GM12878 (cell line): Measurements from ENCODE around the gene DNAJB4. TPM values are rescaled to one million over a fixed set of nuclear protein-coding genes. Genes with fewer than 3 reads are reported as not detected.

ENCODE experiments used
- ATAC-seq: fragments of 200-7000 bp; cut with Tn5 transposase; 3 replicates; pipeline ENCODE4 v1.9.1; 2020; ENCODE audit warnings: mild to moderate bottlenecking, moderate library complexity
- BruUV-seq: library from RNA; stranded (reverse); fragments of 400-500 nt; replicated peaks from 2 replicates; lab custom pipeline; 2021; lab: Mats Ljungman, UMichigan
- CTCF ChIA-PET: fragments of 300-600 bp; sonication (Branson Sonifier 250); formaldehyde crosslinking; extraction: SDS; loops from one replicate; lab custom pipeline; 2021; ENCODE audit warnings: inconsistent platforms; lab: Yijun Ruan, JAX
- POLR2A ChIA-PET: fragments of 350-600 bp; formaldehyde crosslinking; extraction: SDS; loops from one replicate; lab custom pipeline; 2021; ENCODE audit warnings: inconsistent platforms; lab: Charles Lee
- RAD21 ChIA-PET: fragments of 300-600 bp; sonication (Branson Sonifier 250); formaldehyde crosslinking; loops from one replicate; lab custom pipeline; 2023; ENCODE audit warnings: antibody characterized with exemption; ENCODE audit not compliant: unreplicated experiment; lab: Charles Lee
- SMC1A ChIA-PET: fragments of 300-600 bp; sonication (Branson Sonifier 250); formaldehyde crosslinking; loops from one replicate; lab custom pipeline; 2023; ENCODE audit not compliant: unreplicated experiment, uncharacterized antibody; lab: Charles Lee
- DNase-seq: peaks from one replicate; pipeline ENCODE4 v3.0.0-alpha.2; 2011; ENCODE audit warnings: low read depth, low spot score
- FAIRE-seq: peaks from 3 replicates; lab custom pipeline; 2011; peaks lifted over from hg19 to GRCh38; lab: Jason Lieb, UNC
- H2AFZ ChIP-seq: 2 replicates; pipeline ENCODE4 v1.6.0; 2011; ENCODE audit warnings: low read depth, low read length, control low read depth; ENCODE audit not compliant: control insufficient read depth
- H3K27ac ChIP-seq: 2 replicates; pipeline ENCODE4 v1.5.1; 2011; ENCODE audit warnings: control low read depth; ENCODE audit not compliant: control insufficient read depth, insufficient read depth
- H3K27me3 ChIP-seq, 2 experiments: replicated peaks in 1 of 2; 2 replicates each; pipeline versions ENCODE4 v1.6.0 to v1.6.1; 2011; ENCODE audit warnings: low read length in 1 of 2; ENCODE audit not compliant: control insufficient read depth in 2 of 2, insufficient read depth in 2 of 2
- H3K36me3 ChIP-seq, 2 experiments: 2 replicates each; pipeline ENCODE4 v1.5.1; 2011; ENCODE audit warnings: low read length in 1 of 2; ENCODE audit not compliant: control insufficient read depth in 2 of 2, insufficient read depth in 2 of 2
- H3K4me1 ChIP-seq: 2 replicates; pipeline ENCODE4 v1.6.1; 2011; ENCODE audit warnings: mild to moderate bottlenecking, low read length, moderate library complexity, mixed read lengths; ENCODE audit not compliant: control insufficient read depth, insufficient read depth
- H3K4me2 ChIP-seq: 2 replicates; pipeline ENCODE4 v1.6.0; 2011; ENCODE audit warnings: control low read depth; ENCODE audit not compliant: control insufficient read depth, insufficient read depth
- H3K4me3 ChIP-seq: fragments of 200-600 bp; sonication (generic); 2 replicates; pipeline ENCODE4 v1.5.1; 2016
- H3K79me2 ChIP-seq: 2 replicates; pipeline ENCODE4 v1.6.0; 2011; ENCODE audit warnings: low read length; ENCODE audit not compliant: control insufficient read depth, insufficient read depth
- H3K9ac ChIP-seq: 2 replicates; pipeline ENCODE4 v1.8.0; 2011; ENCODE audit warnings: low read length, control low read depth, mixed read lengths; ENCODE audit not compliant: control insufficient read depth, insufficient read depth
- H3K9me3 ChIP-seq: replicated peaks from 3 replicates; pipeline ENCODE4 v1.5.1; 2011; ENCODE audit warnings: mild to moderate bottlenecking, low read length; ENCODE audit not compliant: control insufficient read depth, insufficient read depth
- H4K20me1 ChIP-seq: 2 replicates; pipeline ENCODE4 v1.6.0; 2011; ENCODE audit not compliant: control insufficient read depth, insufficient read depth
- E2F8 ChIP-seq: fragments of 450-650 bp; IDR thresholded peaks from 2 replicates; pipeline ENCODE4 v1.6.1; 2018; ENCODE audit warnings: mild to moderate bottlenecking, low read depth, moderate library complexity; ENCODE audit not compliant: partially characterized antibody
- HCFC1 ChIP-seq: fragments of 150-350 bp; IDR thresholded peaks from 2 replicates; pipeline ENCODE4 v1.6.1; 2014; ENCODE audit warnings: low read length
- HDAC6 ChIP-seq: fragments of 200-600 bp; sonication (generic); IDR thresholded peaks from one replicate; pipeline ENCODE4 v1.8.0; 2017; ENCODE audit warnings: antibody characterized with exemption; ENCODE audit not compliant: unreplicated experiment
- IKZF2 ChIP-seq, 2 experiments: fragments of 450-650 bp; IDR thresholded peaks; 2 replicates each; pipeline ENCODE4 v1.6.1; 2017; ENCODE audit warnings: mild to moderate bottlenecking in 2 of 2, moderate library complexity in 2 of 2
- JUND ChIP-seq: IDR thresholded peaks from 2 replicates; pipeline ENCODE4 v1.6.1; 2012; ENCODE audit warnings: low read depth, mild to moderate bottlenecking, low read length, improper control_type of control experiment, moderate library complexity
- MXI1 ChIP-seq: fragments of 150-350 bp; IDR thresholded peaks from 2 replicates; pipeline ENCODE4 v1.6.1; 2011; ENCODE audit warnings: low read depth, mild to moderate bottlenecking, inconsistent platforms, low read length, improper control_type of control experiment
- NFXL1 ChIP-seq: fragments of 450-650 bp; IDR thresholded peaks from 2 replicates; pipeline ENCODE4 v1.6.1; 2017; ENCODE audit warnings: antibody characterized with exemption, mild to moderate bottlenecking, borderline replicate concordance
- POLR2AphosphoS5 ChIP-seq: IDR thresholded peaks from 2 replicates; pipeline ENCODE4 v1.6.1; 2011; ENCODE audit warnings: mild to moderate bottlenecking, low read length, inconsistent platforms
- RFX5 ChIP-seq: IDR thresholded peaks from 2 replicates; pipeline ENCODE4 v1.6.1; 2011; ENCODE audit warnings: low read depth, low read length, improper control_type of control experiment
- SPI1 ChIP-seq: IDR thresholded peaks from 2 replicates; pipeline ENCODE4 v1.6.1; 2011; ENCODE audit warnings: low read depth, mild to moderate bottlenecking, low read length, moderate library complexity, borderline replicate concordance; ENCODE audit not compliant: insufficient read depth
- STAT1 ChIP-seq: fragments of 450-650 bp; conservative IDR thresholded peaks from 2 replicates; pipeline ENCODE4 v1.6.1; 2014; ENCODE audit warnings: antibody characterized with exemption, mild to moderate bottlenecking
- WRNIP1 ChIP-seq: IDR thresholded peaks from 2 replicates; pipeline ENCODE4 v1.6.1; 2011; ENCODE audit warnings: low read depth, low read length, improper control_type of control experiment, borderline replicate concordance
- WGBS: methylation state at CpG from one replicate; pipeline ENCODE4 v1.1.6; 2016; ENCODE audit warnings: low lambda C conversion rate; ENCODE audit not compliant: insufficient replicate concordance, insufficient coverage; ENCODE audit errors: missing lambda C conversion rate; 5-methylcytosine and 5-hydroxymethylcytosine counted together
- in situ Hi-C: fragments of 300-500 bp; cut with MboI; formaldehyde crosslinking; loops from 9 replicates; pipeline ENCODE4 v1.14.3; 2018; ENCODE audit warnings: mixed read lengths
- intact Hi-C: fragments of 100-400 bp; cut with micrococcal nuclease; formaldehyde crosslinking; loops from one replicate; pipeline ENCODE4 v1.14.2; 2022; ENCODE audit not compliant: unreplicated experiment
- polyA plus RNA-seq, 11 experiments: library from polyadenylated mRNA; depleted of rRNA in 4 of 11; unstranded in 6 of 11; stranded (reverse) in 5 of 11; fragments of >200 nt; fragmentation: Nextera tagmentation in 4 of 11; fragmentation: Illumina TruSeq in 1 of 11; extraction: Ambion mirVana in 4 of 11; extraction: Trizol in 1 of 11; gene quantifications; 1 replicate in 1 of 11; 2 replicates in 10 of 11; pipeline versions ENCODE4 v1.2.1 to v1.2.3, GENCODE V29; 2011 to 2016; ENCODE audit warnings: inconsistent platforms in 2 of 11, missing spikeins in 2 of 11, low read depth in 1 of 11
- total RNA-seq, 4 experiments: library from RNA; depleted of rRNA in 3 of 4; stranded (reverse); fragments of >200 nt in 3 of 4; fragmentation: Illumina TruSeq in 1 of 4; extraction: Trizol in 1 of 4; gene quantifications; 2 replicates each; pipeline versions ENCODE4 v1.2.1 to v1.2.3, GENCODE V29; 2013 to 2021
- TF ChIP-seq, protein P1 (sequence below): IDR thresholded peaks from 2 replicates; pipeline ENCODE4 v1.6.1; 2012; ENCODE audit warnings: low read depth, low read length, improper control_type of control experiment
- TF ChIP-seq, protein P2 (sequence below): IDR thresholded peaks from 2 replicates; pipeline ENCODE4 v1.6.1; 2011; ENCODE audit warnings: mild to moderate bottlenecking, low read depth, low read length, moderate library complexity; ENCODE audit not compliant: insufficient replicate concordance

DNAJB4 gene
- total and polyA plus RNA-seq, 10 of the 15 experiments (the other 5 are each of a cell fraction or from before 2014, with no cell fraction given) = 3.8 to 10.5 (median 6.6) TPM

- TF ChIP-seq RFX5 = no peak
These were observed 26.3 kb upstream of the DNAJB4 start (continued) for GRCh38 chr1:77978293-77978968.

DNA sequence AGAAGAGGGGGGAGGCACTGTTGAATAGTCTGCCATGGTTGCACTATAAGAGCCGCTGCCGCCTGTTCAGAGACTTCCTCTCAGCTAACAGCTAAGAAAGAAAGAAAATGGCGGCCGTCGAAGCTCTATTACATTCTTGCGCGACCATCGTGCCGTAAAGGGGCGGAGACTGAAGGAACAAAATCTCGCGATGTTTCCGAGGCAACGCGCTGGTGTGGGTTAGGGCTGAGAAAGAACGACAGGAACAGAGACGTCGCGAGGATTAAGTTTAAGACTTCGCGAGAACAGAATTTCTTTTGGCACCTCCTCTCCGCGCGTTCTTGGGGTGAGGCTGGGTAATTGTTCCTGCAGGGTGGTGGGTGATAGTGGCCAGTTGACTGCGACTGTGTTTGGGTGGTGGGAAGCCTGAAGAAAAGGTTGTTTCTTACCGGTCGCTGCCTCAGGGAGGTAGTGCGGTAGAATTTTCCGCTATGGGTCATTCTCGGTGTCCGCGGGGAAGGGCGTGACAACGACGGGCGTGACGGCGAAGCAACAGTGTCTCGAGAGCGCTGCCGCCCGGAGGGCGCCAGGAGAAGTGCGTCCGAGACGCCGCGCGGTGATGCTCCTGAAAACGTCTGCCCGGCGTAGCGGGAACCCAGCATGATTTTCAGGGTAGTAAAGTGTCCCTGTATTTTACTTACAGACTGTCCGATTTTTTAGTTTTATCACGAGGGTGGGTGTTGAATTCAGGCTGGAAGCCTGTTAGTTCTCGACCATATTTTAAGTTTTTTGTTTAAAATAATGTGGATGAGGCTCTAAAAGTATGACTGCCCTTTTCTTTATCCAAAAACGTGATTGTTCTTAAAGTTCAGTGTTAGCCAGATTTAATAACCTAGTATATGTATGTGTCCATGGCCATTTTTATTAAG is 25.5 kb upstream of the DNAJB4 start, which contains the start of gene FUBP1:
FUBP1 (minus strand) TSS at position 104 of the 908 bp plus-strand sequence; CDS start at position 36, 68 bp downstream.
- RAD21 ChIA-PET = interaction anchor here (0.8 to 9.7 kb wide), 8 partner anchors 15 to 643 kb away, joined by 3 to 158 read pairs (median 4); partner anchors contain the start of genes DNAJB4 and IFI44L
- under 1% methylated on average over 57 of the region's 57 CpGs for WGBS
- DNase-seq (peak; percentile 99), FAIRE-seq (peak; percentile 93), ATAC-seq (peak; percentile 78)
- Histone ChIP-seq H3K4me1 (no peaks in the 10 kb centered on the region; the same call in 1 of the 2 replicates), H3K4me3 (peak within 1 kb of the TSS; percentile 95), H3K9ac (peak within 1 kb of the TSS; percentile 100), H3K27ac (peak within 1 kb of the TSS; percentile 100), H2AFZ (peak within 1 kb of the TSS; percentile 70), H4K20me1 (peaks cover 13% of the 10 kb centered on the region; the same call in 1 of the 2 replicates), H3K36me3 (peaks cover 0 to 10% of the 10 kb centered on the region in 2 experiments; a peak in 1 of 4 replicates), H3K27me3 (no peaks in the 10 kb centered on the region), H3K79me2 (peaks cover 77% of the 10 kb centered on the region), H3K4me2 (peak within 1 kb of the TSS; percentile 86), H3K9me3 (no peaks in the 10 kb centered on the region; the same call in 2 of the 3 replicates)
- SMC1A ChIA-PET = interaction anchor here (1.0 to 4.5 kb wide), 12 partner anchors 9 to 208 kb away, joined by 3 to 89 read pairs (median 6); partner anchors contain the start of gene DNAJB4
- TSS peak; percentile 86 for BruUV-seq
- POLR2A ChIA-PET = interaction anchor here (0.6 to 11.4 kb wide), 11 partner anchors 9 to 672 kb away, joined by 3 to 312 read pairs (median 3); partner anchors contain the start of genes DNAJB4 and ZZZ3
- intact Hi-C loops = loop anchor here (1.0 to 5.0 kb wide), 6 partner anchors 25 to 1042 kb away; partner anchors contain the start of genes DNAJB4, IFI44L and ZZZ3
- CTCF ChIA-PET = interaction anchor here (0.6 to 5.6 kb wide), 16 partner anchors 11 to 670 kb away, joined by 3 to 73 read pairs (median 4); partner anchors contain the start of genes DNAJB4, IFI44 and IFI44L
- in situ Hi-C loops = no loop called here
- TF ChIP-seq, protein P1, sequence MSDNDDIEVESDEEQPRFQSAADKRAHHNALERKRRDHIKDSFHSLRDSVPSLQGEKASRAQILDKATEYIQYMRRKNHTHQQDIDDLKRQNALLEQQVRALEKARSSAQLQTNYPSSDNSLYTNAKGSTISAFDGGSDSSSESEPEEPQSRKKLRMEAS = peak; percentile 77
- TF ChIP-seq IKZF2 (IDR thresholded peaks at IDR 0.05) (0 out of 4 replicates have a peak, but pooled peaks of 1 of the 2 experiments have one; percentile 27), WRNIP1 (0 out of 2 replicates have a peak, but pooled peaks have one; percentile 70), HDAC6 (no peak), E2F8 (no peak), NFXL1 (no peak), SPI1 (peak; percentile 45; the same call in 1 of the 2 replicates), JUND (no peak), HCFC1 (peak; percentile 32; the same call in 1 of the 2 replicates), MXI1 (peak; percentile 93), POLR2AphosphoS5 (peak; percentile 95), STAT1 (0 out of 2 replicates have a peak, but pooled peaks have one; percentile 37)
- TF ChIP-seq, protein P2, sequence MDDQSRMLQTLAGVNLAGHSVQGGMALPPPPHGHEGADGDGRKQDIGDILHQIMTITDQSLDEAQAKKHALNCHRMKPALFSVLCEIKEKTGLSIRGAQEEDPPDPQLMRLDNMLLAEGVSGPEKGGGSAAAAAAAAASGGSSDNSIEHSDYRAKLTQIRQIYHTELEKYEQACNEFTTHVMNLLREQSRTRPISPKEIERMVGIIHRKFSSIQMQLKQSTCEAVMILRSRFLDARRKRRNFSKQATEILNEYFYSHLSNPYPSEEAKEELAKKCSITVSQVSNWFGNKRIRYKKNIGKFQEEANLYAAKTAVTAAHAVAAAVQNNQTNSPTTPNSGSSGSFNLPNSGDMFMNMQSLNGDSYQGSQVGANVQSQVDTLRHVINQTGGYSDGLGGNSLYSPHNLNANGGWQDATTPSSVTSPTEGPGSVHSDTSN = no peak
